PC-9 (cell line): ENCODE data around the gene ZMIZ1. TPM values are rescaled to one million over a fixed set of nuclear protein-coding genes. Genes with fewer than 3 reads are reported as not detected.

Source experiments
- BruUV-seq: library from RNA; stranded (reverse); fragments of 400-500 nt; replicated peaks from 2 replicates; lab custom pipeline; 2021; lab: Mats Ljungman, UMichigan
- CTCF ChIA-PET: fragments of 300-600 bp; sonication (Branson Sonifier 250); formaldehyde crosslinking; loops from one replicate; lab custom pipeline; 2022; ENCODE audit warnings: antibody characterized with exemption; lab: Charles Lee
- POLR2A ChIA-PET: fragments of 300-600 bp; sonication (Branson Sonifier 250); formaldehyde crosslinking; loops from one replicate; lab custom pipeline; 2022; ENCODE audit warnings: antibody characterized with exemption; ENCODE audit not compliant: unreplicated experiment; lab: Charles Lee
- DNase-seq, 2 experiments: peaks; one replicate each; pipeline versions ENCODE4 v3.0.0 to v3.0.0-alpha.2; 2015 to 2022; ENCODE audit warnings: mixed read lengths in 1 of 2
- H2AFZ ChIP-seq: fragments of 200-600 bp; sonication (generic); 2 replicates; pipeline ENCODE4 v1.8.1; 2017; ENCODE audit warnings: antibody characterized with exemption
- H3F3A ChIP-seq: fragments of 200-600 bp; sonication (generic); 2 replicates; pipeline ENCODE4 v1.8.1; 2017; ENCODE audit warnings: antibody characterized with exemption, mild to moderate bottlenecking, low read depth; ENCODE audit not compliant: insufficient read depth
- H3K27ac ChIP-seq: fragments of 200-600 bp; sonication (generic); 2 replicates; pipeline ENCODE4 v1.6.1; 2016; ENCODE audit warnings: mixed run types
- H3K27me3 ChIP-seq: fragments of 200-600 bp; sonication (generic); 2 replicates; pipeline ENCODE4 v1.6.1; 2016; ENCODE audit warnings: low read depth, mixed run types; ENCODE audit not compliant: insufficient read depth
- H3K36me3 ChIP-seq: fragments of 200-600 bp; sonication (generic); 2 replicates; pipeline ENCODE4 v1.6.1; 2016; ENCODE audit warnings: low read depth, mixed run types
- H3K4me1 ChIP-seq: fragments of 200-600 bp; sonication (generic); replicated peaks from 2 replicates; pipeline ENCODE4 v1.6.1; 2016; ENCODE audit warnings: mixed run types; ENCODE audit not compliant: insufficient read depth
- H3K4me2 ChIP-seq: fragments of 200-600 bp; sonication (generic); 2 replicates; pipeline ENCODE4 v1.6.1; 2017; ENCODE audit warnings: mixed run types
- H3K4me3 ChIP-seq: fragments of 200-600 bp; sonication (generic); 2 replicates; pipeline ENCODE4 v1.6.1; 2016; ENCODE audit warnings: mixed run types
- H3K79me2 ChIP-seq: fragments of 200-600 bp; sonication (generic); 2 replicates; pipeline ENCODE4 v1.6.1; 2017; ENCODE audit warnings: low read depth, mixed run types
- H3K9me2 ChIP-seq: fragments of 200-600 bp; sonication (generic); 2 replicates; pipeline ENCODE4 v1.8.1; 2017; ENCODE audit warnings: mild to moderate bottlenecking; ENCODE audit not compliant: insufficient read depth
- H3K9me3 ChIP-seq: fragments of 200-600 bp; sonication (generic); 2 replicates; pipeline ENCODE4 v1.8.1; 2016; ENCODE audit warnings: low read depth; ENCODE audit not compliant: insufficient read depth
- H4K20me1 ChIP-seq: fragments of 200-600 bp; sonication (generic); 2 replicates; pipeline ENCODE4 v1.8.1; 2017; ENCODE audit not compliant: insufficient read depth
- CTCF ChIP-seq: fragments of 200-600 bp; sonication (generic); conservative IDR thresholded peaks from 2 replicates; pipeline ENCODE4 v1.6.1; 2017; ENCODE audit warnings: mixed run types, antibody characterized with exemption, mild to moderate bottlenecking, moderate library complexity
- EZH2 ChIP-seq: fragments of 200-600 bp; sonication (generic); IDR thresholded peaks from 2 replicates; pipeline ENCODE4 v1.8.0; 2017; ENCODE audit warnings: antibody characterized with exemption, low read depth
- intact Hi-C: fragments of 100-400 bp; cut with micrococcal nuclease; formaldehyde crosslinking; loops from one replicate; pipeline ENCODE4 v1.10.0; 2022; ENCODE audit not compliant: unreplicated experiment
- total RNA-seq: library from RNA; stranded (reverse); gene quantifications from 2 replicates; pipeline ENCODE4 v1.2.3, GENCODE V29; 2021

Gene ZMIZ1
- total RNA-seq, 1 experiment from 2014 or later: 47.6 TPM

- H3K79me2 ChIP-seq: peaks cover 10% of the 10 kb centered on the region
- intact Hi-C loops: no loop called here
- H2AFZ ChIP-seq: no peak overlapping the region
- no peaks in the 10 kb centered on the region for H3K9me3 ChIP-seq
- peaks cover 34% of the 10 kb centered on the region for H3K36me3 ChIP-seq
- no peaks in the 10 kb centered on the region for H3K9me2 ChIP-seq
- H3K4me2 ChIP-seq: no peak overlapping the region
- H3K4me3 ChIP-seq: no peak overlapping the region
- CTCF ChIA-PET: no interaction called here
- peaks cover 52% of the 10 kb centered on the region for H3F3A ChIP-seq
- no peak overlapping the region for H3K27ac ChIP-seq
- TF ChIP-seq CTCF (no peak), EZH2 (no peak)
- DNase-seq: no peak
- peaks cover 30% of the 10 kb centered on the region for H4K20me1 ChIP-seq
- H3K4me1 ChIP-seq: no peaks in the 10 kb centered on the region
- POLR2A ChIA-PET: interaction anchor here (0.5 to 0.7 kb wide), 2 partner anchors 36 to 722 kb away, joined by 3 to 4 read pairs; no protein-coding TSS in a partner anchor
- BruUV-seq: no TSS peak
- no peaks in the 10 kb centered on the region for H3K27me3 ChIP-seq
Measured at GRCh38 chr10:79357180-79357579, 288.4 kb downstream of the ZMIZ1 start.

- peaks cover 37% of the 10 kb centered on the region; the same call in 1 of the 2 replicates for H3F3A ChIP-seq
- H3K4me2 ChIP-seq: no peak overlapping the region
- BruUV-seq: no TSS peak
- H3K36me3 ChIP-seq: peaks cover 18% of the 10 kb centered on the region
- TF ChIP-seq EZH2 (no peak), CTCF (no peak)
- no peaks in the 10 kb centered on the region for H3K9me2 ChIP-seq
- no peak overlapping the region for H3K4me3 ChIP-seq
- no peaks in the 10 kb centered on the region for H3K79me2 ChIP-seq
- peaks cover 14% of the 10 kb centered on the region; the same call in 1 of the 2 replicates for H4K20me1 ChIP-seq
- no peak overlapping the region for H3K27ac ChIP-seq
- H3K4me1 ChIP-seq: no peaks in the 10 kb centered on the region
- ChIA-PET CTCF (interaction anchor here (0.6 kb wide), 1 partner anchor 1152 kb away, joined by 3 read pairs; no protein-coding TSS in a partner anchor), POLR2A (no interaction called here)
- DNase-seq: no peak
- no peaks in the 10 kb centered on the region for H3K9me3 ChIP-seq
- no peak overlapping the region for H2AFZ ChIP-seq
- H3K27me3 ChIP-seq: no peaks in the 10 kb centered on the region
- intact Hi-C loops: no loop called here
Measured at GRCh38 chr10:79358811-79359210, 290.0 kb downstream of the ZMIZ1 start.

- no peak overlapping the region for H2AFZ ChIP-seq
- DNase-seq: no peak
- H3K27me3 ChIP-seq: no peaks in the 10 kb centered on the region
- no peak overlapping the region for H3K4me2 ChIP-seq
- H3K36me3 ChIP-seq: peaks cover 6% of the 10 kb centered on the region; the same call in 1 of the 2 replicates
- no peaks in the 10 kb centered on the region for H3K9me2 ChIP-seq
- intact Hi-C loops: no loop called here
- ChIA-PET POLR2A (no interaction called here), CTCF (no interaction called here)
- H3K4me1 ChIP-seq: no peaks in the 10 kb centered on the region
- H3K4me3 ChIP-seq: no peak overlapping the region
- no peaks in the 10 kb centered on the region for H3K9me3 ChIP-seq
- no TSS peak for BruUV-seq
- 0 out of 2 replicates have a peak, but pooled peaks cover 3% of the 10 kb centered on the region for H4K20me1 ChIP-seq
- peaks cover 31% of the 10 kb centered on the region; the same call in 1 of the 2 replicates for H3F3A ChIP-seq
- H3K27ac ChIP-seq: no peak overlapping the region
- H3K79me2 ChIP-seq: no peaks in the 10 kb centered on the region
- TF ChIP-seq CTCF (no peak), EZH2 (no peak)
Measured at GRCh38 chr10:79359816-79360498, 291.2 kb downstream of the ZMIZ1 start.
